Measurements from ENCODE around the gene IFT43.

Gene IFT43

DNA sequence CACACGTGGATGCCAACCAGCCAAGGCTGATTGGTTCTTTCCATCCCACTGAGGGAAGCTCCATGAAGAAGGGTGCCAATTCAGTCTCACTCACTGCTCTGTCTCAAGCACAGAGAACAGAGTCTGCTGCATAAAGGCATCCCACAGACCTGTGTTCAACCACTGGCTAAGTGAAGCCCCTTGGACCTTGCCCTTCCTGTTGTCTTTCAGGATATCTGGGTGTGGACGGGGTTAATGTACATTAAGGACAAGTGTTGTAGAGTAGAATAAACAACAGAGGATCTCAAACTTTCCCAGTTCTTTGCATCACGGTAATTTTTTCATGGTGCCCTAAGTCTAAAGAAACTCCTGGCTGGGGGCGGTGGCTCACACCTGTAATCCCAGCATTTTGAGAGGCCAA lies 133.0 kb downstream of the IFT43 start:
- no peak overlapping the region for H4K91ac ChIP-seq (ENCODE audit: low read depth, low read length)
- no peak overlapping the region for H3K9ac ChIP-seq (ENCODE audit: low read length)
- H4K12ac ChIP-seq (ENCODE audit: low read depth, low read length): no peak overlapping the region
- no peaks in the 10 kb centered on the region for H3K36me3 ChIP-seq (ENCODE audit: control insufficient read depth in 1 of 2, insufficient read depth in 2 of 2, low read length in 2 of 2)
- H3K4me3 ChIP-seq (ENCODE audit: low read depth, low read length): no peak overlapping the region
- no peak overlapping the region for H3K18ac ChIP-seq (ENCODE audit: low read length)
- H3K27ac ChIP-seq (ENCODE audit: low read depth, low read length): no peak overlapping the region
- no peak overlapping the region for H2BK12ac ChIP-seq (ENCODE audit: low read length)
- H4K8ac ChIP-seq (ENCODE audit: low read depth, low read length): no peak overlapping the region
- H3K27me3 ChIP-seq (ENCODE audit: insufficient read depth, low read length): no peaks in the 10 kb centered on the region
- H3K23ac ChIP-seq (ENCODE audit: low read length): no peak overlapping the region
- H2BK120ac ChIP-seq (ENCODE audit: insufficient read depth, low read length, poor library complexity): no peak overlapping the region
- WGBS (ENCODE audit: extremely low coverage, insufficient coverage, insufficient read length): no CpG with 5 or more reads among the region's 4 CpGs
- H3K4me1 ChIP-seq (ENCODE audit: control insufficient read depth in 1 of 2, insufficient read depth in 2 of 2, low read length in 2 of 2): no peaks in the 10 kb centered on the region
- no peak overlapping the region for H3K14ac ChIP-seq (ENCODE audit: low read length)
- no peak overlapping the region for H3K4me2 ChIP-seq (ENCODE audit: low read length)
- H3K9me3 ChIP-seq (ENCODE audit: insufficient read depth, low read depth, low read length): peaks cover 2% of the 10 kb centered on the region
- H3K79me1 ChIP-seq (ENCODE audit: low read length): no peaks in the 10 kb centered on the region
- no peak overlapping the region for H2BK5ac ChIP-seq (ENCODE audit: low read depth, low read length, poor library complexity)
- no peak overlapping the region for H2AFZ ChIP-seq (ENCODE audit: insufficient read depth, low read length, poor library complexity)
- H2AK5ac ChIP-seq (ENCODE audit: low read length): no peak overlapping the region
- H3K4ac ChIP-seq (ENCODE audit: low read depth, low read length): no peak overlapping the region
- no peak for DNase-seq
- H3K79me2 ChIP-seq (ENCODE audit: control insufficient read depth, insufficient read depth, low read length, poor library complexity): no peaks in the 10 kb centered on the region

DNA sequence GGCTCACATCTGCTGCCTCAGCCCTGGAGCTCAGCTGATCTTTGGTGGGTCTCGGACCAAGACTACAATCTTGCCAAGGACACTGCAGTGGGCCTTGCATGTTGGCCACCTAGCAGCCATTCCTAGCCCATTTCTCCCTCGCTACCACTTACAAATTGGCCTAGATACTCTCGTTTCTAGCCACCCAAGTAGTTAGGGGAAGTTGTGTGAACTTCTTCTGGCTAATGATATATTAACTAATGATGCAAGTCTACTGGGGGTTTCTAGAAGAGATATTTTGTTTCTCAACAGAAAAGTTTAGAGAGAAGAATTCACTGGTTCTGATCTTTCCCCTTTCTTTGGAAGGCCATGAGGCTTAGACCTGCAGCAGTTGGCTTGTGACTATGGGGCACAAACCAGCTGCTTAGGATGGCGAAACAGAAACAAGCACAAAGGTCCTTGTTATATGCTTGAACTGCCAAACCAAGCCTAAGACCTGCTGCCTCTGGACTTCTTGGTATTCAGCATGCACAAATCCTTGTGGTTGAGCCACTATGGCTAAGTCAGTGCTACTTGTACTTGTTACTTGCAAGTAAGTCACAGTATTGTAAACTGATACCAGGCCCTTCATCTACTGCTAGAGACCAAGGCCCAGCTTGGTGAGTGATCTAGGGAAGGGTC lies 135.7 kb downstream of the IFT43 start:
- Histone ChIP-seq H3K4me2 (ENCODE audit: low read length) (no peak overlapping the region), H3K14ac (ENCODE audit: low read length) (no peak overlapping the region), H2AFZ (ENCODE audit: insufficient read depth, low read length, poor library complexity) (no peak overlapping the region), H2BK12ac (ENCODE audit: low read length) (no peak overlapping the region), H4K12ac (ENCODE audit: low read depth, low read length) (no peak overlapping the region), H3K9ac (ENCODE audit: low read length) (no peak overlapping the region), H3K4me1 (ENCODE audit: control insufficient read depth in 1 of 2, insufficient read depth in 2 of 2, low read length in 2 of 2) (no peaks in the 10 kb centered on the region), H3K79me1 (ENCODE audit: low read length) (no peaks in the 10 kb centered on the region), H3K18ac (ENCODE audit: low read length) (no peak overlapping the region), H3K4me3 (ENCODE audit: low read depth, low read length) (no peak overlapping the region), H3K4ac (ENCODE audit: low read depth, low read length) (no peak overlapping the region), H3K36me3 (ENCODE audit: control insufficient read depth in 1 of 2, insufficient read depth in 2 of 2, low read length in 2 of 2) (no peaks in the 10 kb centered on the region), H3K9me3 (ENCODE audit: insufficient read depth, low read depth, low read length) (no peaks in the 10 kb centered on the region), H2BK5ac (ENCODE audit: low read depth, low read length, poor library complexity) (no peak overlapping the region), H2AK5ac (ENCODE audit: low read length) (no peak overlapping the region), H3K23ac (ENCODE audit: low read length) (no peak overlapping the region), H3K27ac (ENCODE audit: low read depth, low read length) (no peak overlapping the region), H3K27me3 (ENCODE audit: insufficient read depth, low read length) (no peaks in the 10 kb centered on the region), H2BK120ac (ENCODE audit: insufficient read depth, low read length, poor library complexity) (no peak overlapping the region), H4K91ac (ENCODE audit: low read depth, low read length) (no peak overlapping the region), H3K79me2 (ENCODE audit: control insufficient read depth, insufficient read depth, low read length, poor library complexity) (no peaks in the 10 kb centered on the region), H4K8ac (ENCODE audit: low read depth, low read length) (no peak overlapping the region)
- no CpG with 5 or more reads among the region's 4 CpGs for WGBS (ENCODE audit: extremely low coverage, insufficient coverage, insufficient read length)
- peak in 1 of 2 donors; percentile 47 for DNase-seq

DNA sequence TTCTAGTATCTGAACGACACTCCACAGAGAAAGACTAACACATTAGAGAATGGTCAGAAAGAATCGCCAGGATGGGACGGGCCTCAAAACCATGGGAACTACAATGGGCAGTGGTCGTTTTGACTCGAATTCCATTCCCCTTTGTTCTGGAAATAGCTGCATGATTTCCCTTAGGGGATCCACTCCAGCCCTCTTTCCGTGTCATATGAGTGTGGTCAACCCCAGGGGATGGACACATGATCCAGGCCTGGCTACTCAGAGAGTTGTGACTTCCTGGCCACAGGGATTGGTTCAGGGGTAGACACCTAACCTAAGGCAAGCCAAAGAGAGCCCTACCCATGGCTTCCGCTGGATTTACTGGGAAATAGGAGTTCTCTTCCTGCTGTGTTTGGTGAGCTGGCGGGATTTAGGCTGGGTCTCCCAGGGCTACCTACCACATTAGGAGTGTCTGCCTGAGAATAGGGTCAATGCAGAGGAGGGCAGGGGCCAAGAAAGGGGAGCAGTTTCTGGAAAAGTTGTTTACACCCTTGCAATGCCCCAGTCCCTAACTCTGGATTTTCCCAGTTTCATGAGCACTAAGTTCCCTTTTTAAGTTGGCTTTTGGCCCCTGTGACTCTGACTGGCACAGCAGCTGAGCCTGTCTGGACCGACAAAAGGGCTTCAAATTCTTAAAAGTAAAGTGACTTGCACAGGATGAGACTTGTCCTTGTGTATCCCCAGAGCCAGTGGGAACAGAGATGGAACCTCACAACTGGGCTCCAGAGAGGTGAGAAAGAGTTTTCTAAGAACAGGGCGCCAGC lies 138.1 kb downstream of the IFT43 start:
- Histone ChIP-seq H4K12ac (ENCODE audit: low read depth, low read length) (no peak overlapping the region), H3K23ac (ENCODE audit: low read length) (no peak overlapping the region), H2AFZ (ENCODE audit: insufficient read depth, low read length, poor library complexity) (no peak overlapping the region), H3K9ac (ENCODE audit: low read length) (no peak overlapping the region), H3K4ac (ENCODE audit: low read depth, low read length) (no peak overlapping the region), H2BK120ac (ENCODE audit: insufficient read depth, low read length, poor library complexity) (no peak overlapping the region), H2BK12ac (ENCODE audit: low read length) (no peak overlapping the region), H3K4me1 (ENCODE audit: control insufficient read depth in 1 of 2, insufficient read depth in 2 of 2, low read length in 2 of 2) (no peaks in the 10 kb centered on the region), H3K4me2 (ENCODE audit: low read length) (no peak overlapping the region), H3K27me3 (ENCODE audit: insufficient read depth, low read length) (no peaks in the 10 kb centered on the region), H3K4me3 (ENCODE audit: low read depth, low read length) (no peak overlapping the region), H3K36me3 (ENCODE audit: control insufficient read depth in 1 of 2, insufficient read depth in 2 of 2, low read length in 2 of 2) (no peaks in the 10 kb centered on the region), H3K14ac (ENCODE audit: low read length) (no peak overlapping the region), H3K9me3 (ENCODE audit: insufficient read depth, low read depth, low read length) (no peaks in the 10 kb centered on the region), H2BK5ac (ENCODE audit: low read depth, low read length, poor library complexity) (no peak overlapping the region), H3K79me2 (ENCODE audit: control insufficient read depth, insufficient read depth, low read length, poor library complexity) (no peaks in the 10 kb centered on the region), H3K27ac (ENCODE audit: low read depth, low read length) (no peak overlapping the region), H4K91ac (ENCODE audit: low read depth, low read length) (no peak overlapping the region), H4K8ac (ENCODE audit: low read depth, low read length) (no peak overlapping the region), H2AK5ac (ENCODE audit: low read length) (no peak overlapping the region), H3K79me1 (ENCODE audit: low read length) (no peaks in the 10 kb centered on the region), H3K18ac (ENCODE audit: low read length) (no peak overlapping the region)
- no peak for DNase-seq
- WGBS (ENCODE audit: extremely low coverage, insufficient coverage, insufficient read length): no CpG with 5 or more reads among the region's 10 CpGs

DNA sequence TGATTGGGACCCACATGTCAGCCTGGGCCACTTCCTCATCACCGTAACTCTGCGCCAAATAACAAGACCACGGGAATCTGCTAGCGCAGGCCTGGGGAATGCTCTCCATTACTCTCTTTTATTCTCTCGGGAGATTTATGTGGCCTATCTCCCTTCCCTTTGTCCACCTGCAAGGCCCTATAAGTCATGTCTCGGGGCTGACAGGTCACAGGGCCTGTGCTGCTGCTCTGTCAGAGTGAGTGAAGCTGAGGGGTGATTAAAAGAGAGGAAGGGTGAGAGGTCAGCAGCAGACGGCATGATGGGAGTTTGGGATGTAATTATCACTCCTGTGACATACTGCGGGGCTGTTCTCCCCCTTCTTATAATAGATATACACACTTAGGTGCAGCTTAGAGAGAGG lies 139.9 kb downstream of the IFT43 start:
- no peaks in the 10 kb centered on the region for H3K9me3 ChIP-seq (ENCODE audit: insufficient read depth, low read depth, low read length)
- H2AK5ac ChIP-seq (ENCODE audit: low read length): no peak overlapping the region
- no peak overlapping the region for H3K4me2 ChIP-seq (ENCODE audit: low read length)
- no peak overlapping the region for H3K14ac ChIP-seq (ENCODE audit: low read length)
- no peak overlapping the region for H4K91ac ChIP-seq (ENCODE audit: low read depth, low read length)
- no peak overlapping the region for H3K18ac ChIP-seq (ENCODE audit: low read length)
- H3K23ac ChIP-seq (ENCODE audit: low read length): no peak overlapping the region
- no peak overlapping the region for H2BK5ac ChIP-seq (ENCODE audit: low read depth, low read length, poor library complexity)
- H2BK120ac ChIP-seq (ENCODE audit: insufficient read depth, low read length, poor library complexity): no peak overlapping the region
- no peak overlapping the region for H4K8ac ChIP-seq (ENCODE audit: low read depth, low read length)
- no peak overlapping the region for H4K12ac ChIP-seq (ENCODE audit: low read depth, low read length)
- no peaks in the 10 kb centered on the region for H3K4me1 ChIP-seq (ENCODE audit: control insufficient read depth in 1 of 2, insufficient read depth in 2 of 2, low read length in 2 of 2)
- no peak overlapping the region for H3K4me3 ChIP-seq (ENCODE audit: low read depth, low read length)
- no peak overlapping the region for H2AFZ ChIP-seq (ENCODE audit: insufficient read depth, low read length, poor library complexity)
- WGBS (ENCODE audit: extremely low coverage, insufficient coverage, insufficient read length): no CpG with 5 or more reads among the region's 8 CpGs
- H3K27me3 ChIP-seq (ENCODE audit: insufficient read depth, low read length): no peaks in the 10 kb centered on the region
- no peak overlapping the region for H3K9ac ChIP-seq (ENCODE audit: low read length)
- no peak overlapping the region for H2BK12ac ChIP-seq (ENCODE audit: low read length)
- no peaks in the 10 kb centered on the region for H3K79me2 ChIP-seq (ENCODE audit: control insufficient read depth, insufficient read depth, low read length, poor library complexity)
- H3K27ac ChIP-seq (ENCODE audit: low read depth, low read length): no peak overlapping the region
- H3K36me3 ChIP-seq (ENCODE audit: control insufficient read depth in 1 of 2, insufficient read depth in 2 of 2, low read length in 2 of 2): no peaks in the 10 kb centered on the region
- no peaks in the 10 kb centered on the region for H3K79me1 ChIP-seq (ENCODE audit: low read length)
- no peak overlapping the region for H3K4ac ChIP-seq (ENCODE audit: low read depth, low read length)
- no peak for DNase-seq
